GM19328 (cell line): ENCODE measurements around the gene MEGF6.

Experiments
- ATAC-seq: cut with Tn5 transposase; IDR thresholded peaks from one replicate; pipeline ENCODE4 v1.9.1; 2021; ENCODE audit warnings: mild to moderate bottlenecking, moderate library complexity; ENCODE audit not compliant: unreplicated experiment

MEGF6 gene

DNA sequence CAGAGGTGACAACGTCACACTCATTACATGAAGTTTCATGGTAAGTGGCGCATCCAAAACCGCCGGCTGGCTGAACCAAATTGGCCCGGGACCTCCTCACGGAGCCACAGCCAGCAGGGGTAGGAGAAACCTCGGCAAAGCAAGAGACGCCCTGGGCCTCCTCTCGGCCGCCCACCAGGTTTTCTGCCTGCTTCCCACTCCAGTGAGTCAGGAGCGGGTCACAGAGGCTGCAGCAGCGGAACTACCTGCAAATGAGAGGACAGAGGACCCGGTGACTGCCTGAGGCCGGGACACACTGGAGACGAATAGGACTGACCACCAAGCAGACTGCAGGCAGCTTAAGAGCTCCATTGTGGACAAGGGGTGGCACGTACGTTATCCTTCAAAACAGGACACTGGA, 55.0 kb downstream of the MEGF6 start:
- no peak for ATAC-seq

DNA sequence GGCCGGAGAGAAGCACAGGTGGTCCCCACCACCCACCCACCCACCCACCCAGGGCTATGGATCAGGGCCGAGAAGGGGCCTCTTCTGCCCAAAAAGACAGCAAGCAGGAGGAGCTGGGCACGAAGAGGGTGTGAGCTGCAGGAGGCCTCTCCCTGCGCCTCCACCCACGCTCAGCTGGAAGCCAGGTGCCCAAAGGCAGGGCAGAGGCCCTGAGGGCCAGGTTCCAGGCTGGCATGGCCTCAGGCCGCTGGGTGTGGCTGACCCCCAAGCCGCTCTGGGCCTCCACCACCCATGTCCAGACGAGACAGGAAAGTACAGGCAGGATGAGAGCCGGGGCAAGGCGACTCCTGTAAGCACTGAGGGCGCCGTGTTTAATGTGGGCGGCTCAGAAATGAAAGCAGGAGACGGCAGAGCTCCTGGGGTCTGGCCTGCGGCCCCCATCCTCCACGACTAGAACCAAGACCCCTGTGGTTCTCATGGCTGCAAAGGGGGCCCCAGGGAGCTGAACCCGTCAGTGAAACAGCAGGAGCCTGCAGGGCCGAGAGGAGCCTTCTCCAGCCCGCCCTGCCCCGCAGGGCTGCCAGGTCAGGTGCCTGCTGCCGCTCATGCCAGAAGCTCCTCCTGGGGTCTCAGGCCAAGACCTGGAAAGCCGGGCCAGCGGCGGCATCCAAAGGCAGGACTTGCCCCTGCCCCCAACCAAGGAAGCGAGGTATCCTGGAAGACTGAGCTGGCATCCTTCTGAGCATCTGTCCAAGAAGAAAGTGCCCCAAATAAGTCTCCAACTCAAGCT, 56.0 kb downstream of the MEGF6 start:
- ATAC-seq, result no peak

DNA sequence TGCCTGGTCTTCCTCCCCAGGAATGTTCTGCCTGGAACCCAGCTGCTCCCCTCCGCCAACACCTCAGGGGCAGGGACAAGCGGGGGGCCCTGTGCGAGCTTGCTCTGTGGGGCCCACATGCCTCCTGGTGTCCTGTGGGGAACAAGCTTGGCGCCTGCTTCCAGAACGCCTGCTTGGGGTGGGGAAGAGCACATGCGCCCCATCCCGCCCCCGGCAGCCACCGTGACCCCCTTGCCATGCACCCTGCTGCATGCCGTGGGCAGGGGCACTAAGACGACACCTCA, 57.4 kb downstream of the MEGF6 start:
- ATAC-seq, result no peak

DNA sequence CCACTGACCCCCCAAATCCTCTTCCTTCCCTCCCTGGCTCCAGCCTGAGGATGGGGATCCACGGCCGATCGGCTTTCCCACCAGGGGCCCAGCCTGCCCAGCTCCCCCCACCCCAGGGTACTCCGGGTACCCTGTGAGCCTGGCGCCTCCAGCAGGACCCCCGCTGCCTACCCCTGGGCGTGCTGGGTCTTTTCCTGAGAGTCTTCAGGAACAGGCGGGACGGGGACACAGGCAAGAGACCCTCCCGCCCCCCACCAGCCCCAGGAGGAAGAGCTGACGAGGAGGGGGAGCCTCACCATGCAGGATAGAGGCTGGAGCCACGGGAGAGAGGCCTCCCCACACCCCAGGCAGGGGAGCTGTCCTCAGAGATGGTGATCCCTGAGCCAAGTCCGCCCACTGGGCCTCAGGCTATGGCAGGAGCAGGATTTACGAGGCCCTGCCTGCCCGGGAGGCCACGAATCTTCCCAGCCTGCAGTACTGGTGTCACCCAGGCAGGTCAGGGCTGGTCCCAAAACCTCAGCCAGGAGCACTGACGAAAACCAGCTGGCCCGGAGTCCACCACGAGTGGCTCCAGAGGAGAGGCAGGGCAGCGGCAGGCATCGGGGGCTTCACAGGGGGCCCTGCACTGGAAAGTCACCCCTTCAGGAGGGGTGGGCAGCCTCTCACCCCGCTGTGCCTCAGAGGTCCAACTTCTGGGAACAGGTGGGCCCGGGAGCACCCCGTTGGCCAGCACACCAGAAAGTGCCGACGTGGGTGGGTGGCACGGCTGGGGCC, 58.0 kb downstream of the MEGF6 start:
- no peak for ATAC-seq

DNA sequence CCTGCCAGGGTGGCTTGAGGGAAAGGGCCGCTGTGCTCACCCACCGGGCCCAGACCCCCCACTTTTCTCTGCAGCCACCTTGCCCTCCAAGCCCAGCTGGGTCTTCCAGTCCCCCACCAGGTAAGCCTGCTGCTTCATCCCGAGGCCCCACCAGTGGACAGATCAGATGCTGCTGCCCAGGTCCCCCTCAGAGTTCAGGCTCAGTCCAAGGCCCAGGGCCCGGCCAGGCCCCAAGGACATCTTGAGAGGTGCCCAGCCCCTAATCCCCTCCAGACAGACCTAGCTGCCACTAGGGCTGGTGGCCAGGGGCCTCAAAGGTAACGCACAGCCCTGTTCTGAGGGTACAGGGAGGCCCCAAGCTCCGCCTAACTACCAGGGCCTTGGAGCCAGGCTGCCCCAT, 58.6 kb downstream of the MEGF6 start:
- no peak for ATAC-seq

DNA sequence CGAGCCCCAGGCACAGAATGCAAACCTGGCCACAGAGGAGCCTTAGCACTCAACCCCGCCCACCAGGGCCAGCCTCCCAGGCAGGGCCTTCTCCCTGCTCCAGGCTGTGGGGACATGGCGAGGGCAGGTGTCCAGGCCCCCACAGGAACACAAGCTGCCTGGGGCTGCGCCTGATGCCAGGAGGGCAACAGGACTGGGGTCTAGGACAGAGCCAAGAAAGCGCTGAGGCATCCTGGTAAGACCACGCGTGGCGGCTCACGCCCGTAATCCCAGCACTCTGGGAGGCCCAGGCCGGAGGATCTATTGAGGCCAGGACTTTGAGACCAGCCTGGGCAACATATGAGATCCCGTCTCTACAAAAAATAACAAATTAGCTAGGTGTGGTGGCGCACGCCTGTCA, 59.1 kb downstream of the MEGF6 start:
- no peak for ATAC-seq

DNA sequence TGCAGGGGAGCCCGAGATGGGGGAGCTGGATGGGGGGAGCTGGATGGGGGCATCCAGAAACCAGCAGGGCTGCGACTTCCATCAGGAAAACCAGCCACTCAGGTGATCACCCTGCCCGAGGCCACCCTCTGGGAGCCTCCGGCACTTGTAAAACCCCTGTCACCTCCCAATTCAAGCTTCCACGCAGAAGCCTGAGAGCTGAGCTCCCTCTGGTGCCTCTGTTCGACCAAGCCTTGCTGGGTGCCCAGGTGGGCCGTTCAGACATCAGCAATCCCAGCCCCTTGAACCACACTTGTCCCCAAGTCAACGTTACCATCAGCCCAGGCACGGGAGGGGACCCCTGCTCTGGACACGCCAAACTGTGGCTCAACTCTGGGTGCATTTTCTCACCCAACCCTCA, 59.6 kb downstream of the MEGF6 start:
- ATAC-seq, result no peak

DNA sequence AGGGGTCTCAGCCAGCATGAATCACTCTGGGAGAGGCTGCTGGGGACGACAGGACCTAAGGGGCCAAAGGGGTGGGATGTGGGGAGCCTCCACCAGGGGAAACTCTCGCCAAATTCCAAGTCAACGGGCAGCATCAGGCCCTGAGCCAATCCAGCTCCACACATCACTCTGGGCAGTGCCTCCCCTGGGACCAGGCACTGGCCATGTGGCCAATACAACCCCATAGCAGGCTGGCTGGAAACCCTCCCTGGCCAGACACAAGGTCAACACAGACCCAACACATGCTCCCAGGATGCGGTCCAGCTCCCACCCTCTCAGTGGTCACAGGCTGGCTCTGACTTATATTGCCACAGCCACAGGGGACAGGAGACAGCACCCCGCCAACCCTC, 60.0 kb downstream of the MEGF6 start:
- no peak for ATAC-seq

DNA sequence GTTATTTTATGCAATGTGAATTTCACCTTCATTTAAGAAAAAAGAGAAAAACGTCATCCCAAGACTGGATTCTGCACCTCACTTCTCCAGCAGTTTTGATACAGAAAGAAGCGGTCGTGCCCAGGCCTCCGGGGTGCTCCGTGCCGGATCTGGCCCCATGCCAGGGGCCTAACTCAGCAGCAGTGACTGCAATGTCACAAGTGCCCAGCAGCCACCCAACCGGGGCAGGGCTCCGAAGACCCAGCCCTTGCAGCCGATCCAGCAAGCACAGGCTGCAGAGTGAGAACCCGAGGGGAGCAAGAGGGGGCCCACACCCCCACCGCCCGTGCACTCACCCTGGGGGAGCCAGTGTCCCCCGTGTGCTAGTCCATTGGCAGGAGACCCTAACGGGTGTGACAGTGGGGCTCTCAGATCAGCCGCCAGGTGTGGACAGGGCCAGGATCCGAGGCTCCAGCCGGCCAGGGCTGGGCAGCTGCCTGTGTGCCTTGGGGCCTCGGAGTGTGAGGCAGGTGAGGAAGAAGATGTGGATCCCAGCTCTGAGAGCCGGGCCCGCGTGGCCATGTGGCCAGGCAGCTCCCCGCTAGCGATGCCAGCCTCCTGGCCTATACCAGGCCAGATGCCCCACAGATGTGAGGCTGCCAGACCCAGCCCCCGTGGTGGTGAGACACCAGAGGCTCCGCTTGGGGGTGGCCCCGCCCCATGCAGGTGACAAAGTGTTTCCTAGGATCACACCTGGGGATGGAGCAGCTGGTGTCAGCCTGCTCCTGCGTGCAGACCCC, 60.6 kb downstream of the MEGF6 start:
- no peak for ATAC-seq

DNA sequence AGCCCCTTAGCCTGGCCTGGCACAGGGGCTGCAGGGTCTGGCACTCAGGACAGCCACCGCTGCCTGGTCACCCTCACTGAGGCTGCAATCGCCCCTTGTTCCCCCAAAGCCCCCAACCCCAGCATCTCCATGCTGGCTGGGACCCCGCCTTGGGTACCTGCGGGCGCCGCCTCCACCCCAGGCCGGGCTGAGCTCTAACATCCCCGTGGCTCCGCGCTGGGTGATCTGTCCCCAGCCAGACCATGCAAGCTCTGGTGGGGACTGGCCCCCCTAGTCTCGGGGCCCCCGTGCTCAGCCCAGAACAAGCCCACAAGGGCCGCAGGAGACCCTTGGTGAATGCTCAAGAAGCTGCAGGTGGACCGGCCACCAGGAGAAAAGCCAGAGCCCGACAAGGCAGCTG, 62.4 kb downstream of the MEGF6 start:
- ATAC-seq, result no peak

DNA sequence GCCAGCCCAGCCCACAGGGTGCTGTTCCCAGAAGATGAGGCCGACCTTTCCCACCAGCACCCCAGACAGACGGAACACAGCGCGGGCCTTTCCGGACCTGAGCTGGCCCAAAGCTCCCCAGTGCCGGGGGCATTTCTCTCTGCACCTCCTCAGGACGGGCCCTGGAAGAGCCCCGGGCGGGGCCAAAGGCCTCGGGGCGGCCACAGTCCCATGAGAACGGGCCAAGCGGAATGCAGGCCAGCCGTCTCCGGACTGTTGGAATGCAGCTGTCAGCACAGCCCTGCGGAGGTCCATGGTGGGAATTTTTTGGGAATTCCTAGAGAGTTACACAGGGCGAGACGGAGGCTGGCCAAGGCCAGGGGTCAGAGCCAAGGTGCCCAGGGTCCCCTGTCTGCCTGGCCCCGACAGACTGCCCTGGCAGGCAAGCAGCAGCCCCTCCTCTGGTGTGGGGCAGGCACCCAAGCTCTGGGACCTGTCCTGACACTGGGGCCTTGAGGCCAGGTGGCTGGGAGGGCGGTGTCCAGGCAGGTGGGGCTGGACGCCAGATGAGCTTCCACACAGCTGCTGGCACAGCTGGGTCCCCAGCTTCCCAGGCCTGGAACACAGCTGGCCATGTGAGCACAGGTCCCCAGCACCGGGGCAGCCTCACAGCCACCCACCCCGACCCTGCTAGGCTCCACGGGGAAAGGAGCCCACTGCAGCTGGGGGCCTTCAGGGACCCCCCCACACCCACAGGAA, 63.0 kb downstream of the MEGF6 start:
- no peak for ATAC-seq

DNA sequence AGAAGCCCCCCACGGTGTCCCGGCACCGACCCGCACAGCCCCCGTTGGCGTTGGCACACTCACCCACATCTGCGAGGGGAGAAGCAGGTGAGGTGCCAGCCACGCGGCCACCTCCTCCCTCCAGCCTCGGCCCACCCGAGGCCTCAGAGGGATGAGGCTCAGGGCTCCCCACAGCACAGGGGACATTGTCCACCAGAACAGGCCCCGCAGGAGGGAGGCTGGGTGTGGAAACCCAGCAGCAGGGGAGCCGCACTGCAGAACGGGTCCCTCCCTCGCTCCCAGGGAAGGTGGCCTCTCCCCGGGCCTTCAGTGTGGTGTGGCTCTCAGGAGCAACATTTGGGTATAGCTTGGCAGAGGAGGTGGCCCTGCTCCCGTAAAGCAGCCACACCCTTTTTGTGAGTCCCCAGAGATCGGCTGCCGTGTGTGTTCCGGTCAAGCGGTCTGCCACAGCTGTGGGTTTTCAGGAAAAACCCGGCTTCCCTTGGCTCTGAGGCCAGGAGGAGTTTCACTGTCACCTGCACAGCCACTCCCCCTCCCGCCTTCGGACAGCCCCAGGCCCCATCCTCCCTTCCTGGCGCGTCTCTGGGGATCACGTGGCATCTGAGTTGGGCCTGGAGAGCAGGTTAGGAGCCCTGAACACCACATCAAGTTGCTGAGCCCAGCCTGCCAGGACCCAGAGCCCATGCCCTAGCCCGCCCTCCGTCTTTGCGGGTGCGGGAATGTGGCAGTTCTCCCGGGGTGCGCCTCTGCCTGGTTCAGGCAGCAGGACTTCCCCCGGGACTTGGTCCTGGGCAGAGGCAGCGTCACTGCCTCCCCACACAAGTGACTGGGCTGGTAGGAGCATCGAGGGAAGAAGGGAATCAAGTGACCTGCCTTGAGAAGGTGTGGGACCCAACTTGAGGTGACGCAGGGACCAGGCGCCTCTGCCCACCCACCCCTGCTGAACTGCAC, 64.0 kb downstream of the MEGF6 start:
- no peak for ATAC-seq

DNA sequence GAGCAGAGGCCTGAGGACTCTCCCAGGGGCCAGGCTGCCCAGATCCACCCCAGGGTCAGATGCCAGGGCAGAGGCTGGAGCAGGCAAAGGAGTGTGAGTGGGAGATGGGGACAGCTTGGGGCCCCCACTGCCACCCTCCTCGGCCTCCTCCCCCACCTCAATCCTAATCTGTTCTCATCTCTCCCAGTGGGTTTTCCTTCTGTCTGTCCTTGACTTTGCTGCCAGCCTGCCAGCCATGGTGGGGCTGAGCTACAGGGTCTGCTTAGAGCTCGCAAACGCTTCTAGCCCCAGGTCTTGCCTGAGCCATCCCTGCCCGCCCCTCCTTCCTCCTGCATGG, 65.3 kb downstream of the MEGF6 start:
- no peak for ATAC-seq

DNA sequence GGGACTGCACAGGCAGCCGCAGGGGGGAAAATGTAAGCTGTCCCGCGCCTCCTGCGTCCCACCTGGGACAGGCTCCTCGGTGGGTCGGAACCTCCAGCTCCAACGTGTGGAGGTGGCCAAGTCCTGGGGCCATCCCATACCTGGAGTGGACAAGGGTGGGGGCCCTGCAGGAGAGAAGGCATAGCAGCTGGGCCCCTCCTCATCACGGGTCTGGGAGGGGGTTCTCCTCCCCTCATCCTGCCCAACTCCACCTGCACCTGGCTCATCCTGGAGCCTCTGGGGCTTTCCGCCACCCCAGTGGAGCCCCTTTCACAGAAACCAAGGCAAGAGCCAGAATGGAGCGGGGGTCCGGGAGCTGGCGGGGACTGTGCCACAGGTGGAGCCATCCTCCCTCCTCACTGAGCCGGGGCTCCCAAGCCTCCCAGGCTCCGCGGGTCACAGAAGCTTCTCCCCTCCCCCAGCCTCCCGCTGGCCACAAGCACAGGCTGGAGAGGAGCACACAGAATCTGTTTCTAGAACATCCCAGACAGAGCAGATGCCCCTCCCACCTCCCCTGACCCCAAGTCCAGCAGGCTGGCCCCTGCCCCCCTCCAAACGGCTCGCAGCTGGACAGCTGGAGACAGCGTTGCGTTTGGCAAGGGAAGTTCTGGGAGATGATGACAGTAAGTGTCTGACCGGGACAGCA, 65.8 kb downstream of the MEGF6 start:
- ATAC-seq, result no peak

DNA sequence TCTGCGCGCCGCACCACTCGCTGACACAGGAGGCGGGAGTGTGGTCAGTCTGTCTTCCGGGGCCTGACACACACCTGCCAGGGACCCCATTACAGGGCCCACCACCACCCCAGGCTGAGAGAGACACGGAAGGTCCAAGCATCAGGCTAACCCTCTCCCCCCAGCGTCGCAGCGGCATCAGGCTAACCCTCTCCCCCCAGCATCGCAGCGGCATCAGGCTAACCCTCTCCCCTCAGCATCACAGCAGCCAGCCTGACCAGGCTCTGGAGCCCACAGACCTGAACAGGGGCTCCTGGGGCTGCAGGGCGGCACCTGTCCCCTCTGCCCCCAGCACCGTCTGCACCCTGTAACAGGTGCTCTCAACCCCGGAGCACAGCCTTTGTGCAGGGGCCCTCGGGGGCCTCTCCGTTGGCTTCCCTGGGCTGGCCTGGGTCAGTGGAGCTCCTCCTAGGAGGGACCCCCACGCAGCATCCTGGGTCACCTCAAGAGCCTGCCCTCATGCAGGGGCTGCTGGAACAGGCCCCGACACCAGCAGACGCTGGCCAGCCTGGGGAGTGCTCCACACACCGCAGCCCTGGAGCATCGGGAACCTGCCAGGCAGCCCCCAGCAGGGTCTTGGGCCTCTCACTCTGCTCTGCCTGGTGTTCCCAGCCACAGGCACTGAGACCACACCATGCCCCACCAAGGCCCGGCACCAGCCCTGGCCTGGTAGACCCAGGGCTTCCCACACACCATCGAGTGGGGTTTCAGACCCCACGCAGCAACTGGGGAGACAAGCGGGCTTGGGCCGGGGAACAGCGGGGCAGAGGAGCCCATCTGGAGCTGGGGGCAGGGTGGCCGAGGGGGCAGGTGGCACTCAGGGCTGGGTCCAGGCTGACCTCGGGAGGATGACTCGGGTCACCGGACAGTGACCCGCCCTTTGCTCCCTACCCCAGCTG, 67.0 kb downstream of the MEGF6 start:
- ATAC-seq, result no peak

DNA sequence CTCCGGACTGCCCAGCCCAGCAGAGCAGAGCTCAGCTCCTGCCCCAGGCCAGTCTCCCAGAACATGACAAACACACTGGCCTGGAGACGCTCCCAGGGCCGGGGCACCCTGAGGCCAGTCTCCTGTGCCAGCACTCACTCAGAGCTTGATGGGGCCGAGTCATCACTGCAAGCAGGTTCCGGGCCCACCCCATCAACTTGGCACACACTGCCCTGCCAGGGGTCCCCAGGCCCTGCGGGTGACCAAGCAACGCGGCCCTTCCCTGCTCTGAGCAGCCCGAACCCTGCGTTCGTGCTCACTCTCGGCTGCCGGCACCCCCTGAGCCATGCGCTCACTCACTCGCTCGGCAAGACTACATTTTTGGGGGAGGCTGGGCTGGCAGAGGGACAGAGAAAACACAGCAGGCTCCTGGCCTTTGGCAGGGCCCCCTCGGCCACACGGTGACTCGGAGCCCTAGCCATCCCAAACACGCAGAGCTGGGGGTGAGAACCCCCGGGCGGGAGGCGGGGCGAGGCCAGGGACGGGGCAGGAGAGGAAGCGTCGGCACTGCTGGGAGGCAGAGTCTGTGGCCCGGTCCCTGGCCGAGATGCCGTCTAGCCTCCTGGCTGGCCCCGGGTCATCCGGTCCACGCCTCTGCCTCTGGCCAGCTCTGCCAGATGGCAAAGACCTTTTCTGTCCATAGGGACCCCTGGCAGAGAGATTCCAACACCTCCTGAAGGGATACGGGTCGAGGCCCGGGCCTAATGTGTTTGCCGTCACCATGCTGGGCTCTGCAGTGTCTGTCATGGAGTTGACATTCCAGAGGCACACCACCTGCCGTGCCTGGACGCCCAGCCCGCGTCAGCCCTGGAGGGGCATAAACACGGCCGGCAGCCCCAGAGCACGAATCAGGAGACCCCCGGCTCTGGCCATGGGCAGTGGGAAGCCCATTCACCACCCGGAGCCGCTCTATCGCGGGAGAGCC, 68.0 kb downstream of the MEGF6 start:
- no peak for ATAC-seq

DNA sequence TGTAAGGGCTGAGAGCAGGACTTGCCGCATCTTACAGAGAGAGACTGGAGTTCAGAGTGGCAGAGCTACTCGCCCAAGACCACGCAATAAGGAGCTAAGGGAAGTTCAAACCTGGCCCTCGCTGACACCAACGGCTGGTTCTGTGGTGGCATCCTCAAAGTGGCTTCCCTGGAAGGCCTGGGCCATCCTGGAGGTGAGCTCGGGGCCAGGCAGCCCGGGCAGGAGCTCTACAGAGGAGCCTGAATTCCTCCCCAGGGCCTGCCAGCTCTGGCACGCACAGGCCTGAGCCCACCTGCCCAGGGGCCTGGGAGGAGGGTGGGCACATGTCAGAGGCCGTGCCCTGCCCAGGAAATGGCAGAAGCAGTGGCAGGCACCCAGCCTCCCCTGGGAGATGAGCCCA, 68.6 kb downstream of the MEGF6 start:
- no peak for ATAC-seq
